Activated T-cell treated with anti-CD3 and anti-CD28 coated beads, Interleukin-2, amount 50 U/mL, for 1 hour (primary cell): ENCODE data around the gene NELL2.
A peak's percentile ranks its signal among the peaks of the same experiment; 100 is the strongest.
"Not testable (repeated sequence)": the region's sequence is repeated elsewhere in the genome, so short reads cannot be mapped to it uniquely, and the experiment has no call there.

Source experiments
- DNase-seq: peaks from one replicate; pipeline ENCODE4 v3.0.0-alpha.2; 2020

Gene NELL2

DNA sequence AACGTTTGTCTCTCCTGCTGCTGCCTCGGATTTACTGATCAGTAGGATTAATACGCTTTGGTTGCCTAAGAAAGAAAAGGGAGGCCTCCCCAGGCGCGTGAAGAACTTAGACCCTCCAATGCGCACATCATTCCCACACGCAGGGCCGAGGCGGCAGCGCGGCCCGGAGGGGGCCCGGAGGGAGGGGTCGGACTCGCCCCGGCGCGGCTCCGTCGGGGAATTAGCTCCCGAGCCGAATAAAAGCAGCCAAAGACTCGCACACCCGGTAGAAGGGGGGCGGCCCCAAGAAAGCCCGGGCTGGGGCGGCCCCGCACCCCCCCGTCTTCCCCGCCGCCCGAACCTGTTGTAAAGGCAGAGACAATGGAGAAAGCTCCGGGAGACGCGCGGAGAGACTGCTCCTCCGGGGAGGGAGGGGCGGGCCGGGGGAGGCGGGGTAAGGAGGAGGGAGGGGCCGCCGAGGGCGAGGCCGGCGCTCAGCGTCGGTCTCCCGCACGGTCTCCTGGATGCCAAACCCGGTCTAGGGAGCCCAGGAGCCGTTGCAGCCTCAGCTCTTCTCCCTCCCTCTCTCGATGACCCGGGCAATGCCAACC, at the start of gene NELL2:
Gene NELL2, minus strand, starts transcription at position 362 of the 590 bp plus-strand sequence. CDS start 446 bp downstream, outside the sequence.
- DNase-seq = peak; percentile 74

DNA sequence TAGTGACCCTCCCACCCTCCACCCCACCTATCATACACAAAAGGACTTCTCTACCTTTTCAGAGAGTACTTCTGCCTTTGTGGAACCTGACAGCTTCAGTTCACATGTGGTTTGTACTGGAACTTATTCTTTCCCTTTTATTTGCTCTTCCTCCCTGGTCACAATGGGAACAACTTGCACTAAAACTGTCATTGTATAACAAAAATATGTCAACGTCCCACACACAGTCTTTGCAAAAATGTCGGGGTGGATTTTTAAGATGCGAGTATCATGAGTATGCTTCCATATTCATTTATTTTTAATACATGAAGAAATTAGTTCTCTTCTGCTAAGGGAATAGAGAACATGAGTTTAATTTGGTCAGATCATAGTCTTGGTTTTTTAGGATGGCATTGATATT, 45.6 kb upstream of the NELL2 start:
- DNase-seq = no peak

DNA sequence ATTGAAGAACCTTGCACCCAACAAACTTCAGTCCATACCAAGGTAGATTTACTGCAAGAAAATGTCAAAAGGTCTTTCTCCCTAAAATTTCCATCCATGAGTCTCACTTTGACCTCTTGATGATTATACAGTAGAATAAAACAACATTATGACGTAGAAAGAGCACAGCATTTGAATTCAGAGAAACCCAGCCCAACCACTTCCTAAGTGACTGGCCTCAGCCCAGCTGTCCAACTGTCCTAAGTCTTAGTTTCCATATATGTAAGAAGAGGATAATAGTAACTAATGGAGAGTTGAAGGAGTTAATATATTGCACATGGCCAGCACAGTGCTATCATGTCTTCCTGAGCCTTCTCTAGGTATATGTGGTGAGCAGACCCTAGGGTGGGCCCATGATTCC, 41.0 kb upstream of the NELL2 start:
- DNase-seq = no peak

DNA sequence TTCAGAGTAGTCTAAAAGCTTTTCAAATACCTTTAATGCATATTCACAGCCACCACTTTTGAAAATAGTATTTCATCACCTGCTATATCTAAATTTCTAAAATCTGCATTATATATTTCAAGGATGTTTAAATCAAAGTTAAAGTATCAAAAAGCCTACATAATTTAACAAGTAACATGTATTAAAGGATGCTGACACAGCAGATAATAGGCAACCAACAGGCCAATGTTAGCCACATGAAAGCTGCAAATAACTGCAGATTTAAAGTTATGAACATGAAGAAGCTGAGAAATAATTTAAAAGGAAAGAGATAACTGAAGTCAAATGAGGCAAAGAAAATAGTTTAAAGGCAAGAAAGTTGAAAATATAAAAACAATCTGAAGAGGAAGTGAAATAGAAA, 39.8 kb upstream of the NELL2 start:
- DNase-seq = no peak

DNA sequence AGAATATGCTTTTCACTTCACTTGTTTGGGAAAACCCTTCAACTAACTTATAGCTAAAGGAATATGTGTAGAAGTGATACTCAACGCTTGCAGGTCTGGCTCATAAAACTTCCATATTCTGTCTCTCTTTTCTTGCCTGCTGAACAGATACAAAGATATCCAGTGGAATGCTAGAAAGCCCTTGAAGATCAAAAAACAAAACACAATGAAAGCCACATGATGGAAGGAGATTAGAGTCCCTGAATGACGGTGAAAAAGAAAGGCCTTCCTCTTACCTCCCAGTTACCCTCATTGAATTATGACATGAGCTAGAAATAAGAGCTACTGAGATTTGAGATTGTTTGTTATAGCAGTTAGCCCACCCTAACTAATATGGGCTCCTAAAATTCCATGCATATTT, 28.2 kb upstream of the NELL2 start:
- no peak for DNase-seq

DNA sequence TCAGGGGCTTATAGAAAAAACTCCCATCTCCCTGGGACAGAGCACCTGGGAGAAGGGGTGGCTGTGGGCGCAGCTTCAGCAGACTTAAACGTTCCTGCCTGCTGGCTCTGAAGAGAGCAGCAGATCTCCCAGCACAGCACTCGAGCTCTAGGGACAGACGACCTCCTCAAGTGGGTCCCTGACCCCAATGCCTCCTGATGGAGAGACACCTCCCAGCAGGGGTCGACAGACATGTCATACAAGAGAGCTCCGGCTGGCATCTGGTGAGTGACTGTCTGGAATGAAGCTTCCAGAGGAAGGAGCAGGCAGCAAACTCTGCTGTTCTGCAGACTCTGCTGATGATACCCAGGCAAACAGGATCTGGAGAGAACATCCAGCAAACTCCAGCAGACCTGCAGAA, 22.0 kb upstream of the NELL2 start:
- DNase-seq = not testable (repeated sequence)

DNA sequence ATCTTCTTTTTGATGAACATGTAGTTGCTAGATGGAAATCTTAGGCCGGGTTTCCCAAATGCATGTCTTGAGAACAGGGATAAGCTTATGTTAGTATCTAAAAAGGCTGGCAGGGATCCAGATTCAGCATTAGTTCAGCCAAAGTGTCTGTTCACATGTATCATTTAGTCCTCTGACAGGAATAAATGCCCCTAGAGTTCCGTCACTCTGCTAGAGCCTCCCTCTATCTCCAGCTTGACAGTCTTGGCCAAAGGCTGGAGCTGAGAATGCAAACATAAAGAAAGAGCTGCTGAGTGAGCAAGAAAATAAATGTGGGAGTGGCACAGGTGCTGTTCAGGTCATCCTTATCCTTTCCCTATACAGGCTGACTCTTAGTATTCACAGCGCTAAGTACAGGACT, 13.8 kb upstream of the NELL2 start:
- DNase-seq = no peak

DNA sequence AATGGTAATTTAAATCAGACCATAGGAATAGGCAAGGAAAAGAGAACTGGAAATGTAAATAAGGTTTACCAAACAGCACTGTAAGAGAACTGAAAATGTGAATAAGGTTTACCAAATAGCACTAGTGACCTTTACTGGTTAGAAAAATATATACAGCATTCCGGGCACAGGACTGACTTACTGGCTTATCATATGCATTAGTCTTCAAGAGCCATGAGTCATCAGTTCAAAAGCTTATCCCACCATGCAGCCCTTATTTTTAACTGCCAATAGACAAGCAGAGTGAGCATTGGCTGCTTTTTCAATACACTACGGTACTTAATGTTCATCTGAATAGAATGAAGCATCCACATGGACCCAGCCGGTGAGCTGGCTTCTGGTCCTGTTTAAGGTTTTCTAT, 13.0 kb upstream of the NELL2 start:
- no peak for DNase-seq

DNA sequence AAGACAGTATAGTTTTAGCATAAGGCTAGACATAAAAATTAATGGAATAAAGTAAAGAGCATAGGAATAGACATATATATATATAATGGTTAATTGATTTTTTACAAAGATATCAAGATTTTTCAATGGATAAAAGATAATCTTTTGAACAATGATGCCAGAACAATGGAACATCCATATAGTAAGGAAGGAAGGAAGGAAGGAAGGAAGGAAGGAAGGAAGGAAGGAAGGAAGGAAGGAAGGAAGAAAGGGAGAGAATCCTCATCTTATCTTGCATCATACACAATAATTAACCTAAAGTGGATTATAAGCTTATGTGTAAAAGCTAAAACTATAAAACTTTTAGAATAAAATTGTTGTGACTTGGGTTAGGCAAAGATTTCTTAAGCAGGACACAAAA, 9.8 kb upstream of the NELL2 start:
- DNase-seq = no peak

DNA sequence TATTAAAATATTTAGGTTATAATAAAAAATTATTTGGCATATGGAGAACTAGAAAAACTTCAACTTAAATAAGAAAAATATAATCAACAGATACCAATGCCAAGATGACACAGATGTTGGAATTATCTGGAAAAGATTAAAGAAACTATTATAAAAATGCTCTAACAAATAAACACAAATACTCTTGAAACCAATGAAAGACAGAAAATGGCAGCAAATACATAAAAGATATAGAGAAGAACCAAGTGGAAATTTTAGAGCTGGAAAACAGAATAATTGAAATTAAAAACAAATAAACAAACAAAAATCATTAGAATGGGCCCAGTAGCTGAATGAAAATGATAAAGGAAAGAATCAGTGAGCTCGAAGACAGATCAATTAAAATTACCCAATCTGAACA, 5.1 kb upstream of the NELL2 start:
- DNase-seq = no peak

DNA sequence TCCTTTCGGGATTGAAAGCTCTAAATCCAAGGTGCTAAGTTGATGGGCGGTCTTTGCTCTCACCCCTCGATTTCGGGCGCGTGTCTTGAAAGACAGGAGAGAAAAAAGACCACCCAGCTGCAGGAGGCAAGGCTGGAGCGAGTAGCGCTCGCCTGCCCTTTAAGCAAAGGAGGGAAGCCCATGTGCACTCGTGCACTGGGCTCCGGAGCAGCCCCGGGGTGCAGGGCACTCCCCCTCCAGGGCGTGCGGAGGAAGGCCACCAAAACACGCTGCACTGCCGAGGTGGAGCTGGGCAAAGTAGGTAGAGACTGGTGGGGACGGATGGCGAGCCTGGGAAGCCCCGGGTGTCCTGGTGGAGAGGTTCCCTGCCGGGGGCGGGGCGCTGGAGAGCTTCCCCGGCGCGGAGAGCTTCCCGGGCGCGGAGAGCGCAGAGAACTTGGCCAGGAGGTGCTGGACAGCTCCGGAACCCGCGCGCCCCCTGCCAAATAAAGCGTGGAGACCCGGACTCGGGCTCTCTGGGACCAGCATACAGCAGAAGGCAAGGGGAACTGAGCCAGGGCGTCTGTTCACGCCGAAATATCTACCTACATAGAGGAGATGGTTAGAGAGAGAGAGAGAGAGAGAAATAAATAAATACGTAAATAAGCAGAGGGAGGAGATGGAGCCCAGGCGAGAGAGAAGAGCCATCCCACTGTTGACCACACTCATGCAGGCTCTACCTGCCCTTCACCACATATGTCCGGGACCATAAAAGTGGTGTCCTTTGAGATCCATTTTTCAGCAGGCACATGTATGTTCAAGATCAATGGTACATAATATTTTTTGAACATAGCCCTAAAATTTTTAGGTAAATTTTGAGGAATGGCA, 662 bp upstream of the NELL2 start:
- peak; percentile 64 for DNase-seq

DNA sequence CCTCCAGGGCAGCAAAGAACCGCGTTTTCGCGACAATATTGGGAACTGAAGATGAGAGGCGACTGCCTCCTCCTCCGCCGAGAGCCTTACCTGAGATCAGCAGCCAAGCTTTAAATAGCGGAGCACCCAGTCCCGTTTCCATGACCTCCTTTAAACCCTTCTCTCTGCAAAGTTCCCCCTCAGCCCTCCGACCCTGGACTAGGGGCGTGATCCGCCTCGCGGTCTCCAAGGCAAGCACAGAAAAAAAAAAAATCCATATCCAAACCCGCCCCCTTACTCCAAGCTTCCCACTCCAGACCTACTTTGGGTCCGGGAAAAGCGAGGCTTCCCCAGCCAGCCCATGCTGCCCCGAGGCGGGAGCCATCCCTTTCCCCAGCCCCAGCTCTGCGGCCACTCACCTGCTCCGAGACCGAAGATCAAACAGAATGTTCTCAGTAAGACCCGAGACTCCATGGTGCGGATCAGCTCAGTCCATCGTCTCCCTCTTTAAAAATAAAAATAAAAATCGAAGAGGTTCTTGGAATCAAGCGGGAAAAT, 630 bp downstream of the NELL2 start:
- peak; percentile 49 for DNase-seq

DNA sequence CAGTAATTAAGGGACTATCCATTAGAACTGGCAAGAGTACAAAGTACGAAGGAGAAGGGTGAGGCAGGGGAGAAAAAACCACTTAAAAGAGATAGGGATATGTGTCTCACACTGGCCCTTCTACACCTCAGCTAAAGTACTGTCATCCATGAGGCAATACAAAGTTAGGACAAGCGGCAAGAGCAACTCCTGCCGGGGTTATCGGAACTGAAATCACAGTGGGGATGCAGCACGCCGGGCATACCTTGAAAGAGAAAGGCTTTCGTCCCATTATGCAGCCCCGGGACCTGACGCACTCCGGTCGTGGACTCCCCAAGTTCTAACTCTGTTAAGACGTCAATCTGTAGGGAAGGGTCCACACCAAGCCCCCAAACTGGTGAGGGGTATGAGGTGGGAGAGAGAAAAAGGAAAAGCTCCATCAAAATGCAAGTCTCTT, 1.1 kb downstream of the NELL2 start:
- DNase-seq = no peak

DNA sequence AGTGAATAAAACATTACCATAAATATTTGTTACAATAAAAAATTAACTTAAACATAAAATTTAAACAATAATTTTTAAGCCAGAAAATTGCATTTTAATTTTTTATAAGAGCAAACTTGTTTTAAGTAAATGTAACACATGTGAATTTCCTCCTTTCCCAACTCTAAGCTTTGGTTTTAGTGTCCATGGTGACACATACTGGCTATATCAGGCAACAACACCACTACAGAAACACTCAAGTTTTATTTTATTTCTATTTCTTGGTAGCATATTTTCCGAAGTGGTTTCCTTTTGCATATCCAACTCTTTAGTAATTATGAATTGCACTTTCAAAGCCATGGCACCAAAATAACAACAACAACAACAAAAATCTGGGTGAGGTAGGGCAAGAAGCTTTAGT, 2.2 kb downstream of the NELL2 start:
- no peak for DNase-seq

DNA sequence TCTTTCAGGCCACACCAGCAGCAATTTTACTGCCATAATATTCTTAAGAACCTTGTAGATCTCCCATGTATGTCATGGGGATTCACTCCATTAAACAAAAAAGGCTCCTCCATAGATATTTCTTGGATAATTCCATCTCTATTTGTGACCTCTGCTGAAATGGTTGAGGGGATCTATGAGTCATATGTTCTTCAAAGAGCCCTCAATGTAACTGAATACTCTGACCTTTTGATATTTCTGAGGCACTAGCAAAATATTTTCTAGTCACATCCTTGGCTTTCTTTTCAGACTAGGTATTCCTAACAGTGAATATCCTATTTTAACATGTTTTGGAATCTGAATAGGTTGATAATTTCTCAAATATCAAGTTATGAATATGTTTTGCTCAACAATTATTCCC, 6.6 kb downstream of the NELL2 start:
- DNase-seq = no peak

DNA sequence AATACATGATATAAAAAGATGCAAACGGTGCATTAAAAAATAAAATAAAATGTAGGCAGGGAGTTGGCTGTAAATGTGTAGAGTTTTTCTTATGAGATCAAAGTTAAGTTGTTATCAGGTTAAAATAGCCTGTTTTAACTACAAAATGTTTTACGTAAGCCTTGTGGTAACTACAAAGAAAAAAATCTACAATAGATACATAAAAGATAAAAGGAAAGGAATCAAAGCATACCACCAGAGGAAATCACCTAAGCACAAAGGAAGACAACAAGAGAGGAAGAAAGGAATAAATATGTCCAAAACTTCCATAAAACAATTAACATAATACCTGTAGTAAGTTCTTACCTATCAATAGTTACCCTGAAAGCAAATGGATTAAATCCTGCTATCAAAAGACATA, 12.2 kb downstream of the NELL2 start:
- DNase-seq = no peak

DNA sequence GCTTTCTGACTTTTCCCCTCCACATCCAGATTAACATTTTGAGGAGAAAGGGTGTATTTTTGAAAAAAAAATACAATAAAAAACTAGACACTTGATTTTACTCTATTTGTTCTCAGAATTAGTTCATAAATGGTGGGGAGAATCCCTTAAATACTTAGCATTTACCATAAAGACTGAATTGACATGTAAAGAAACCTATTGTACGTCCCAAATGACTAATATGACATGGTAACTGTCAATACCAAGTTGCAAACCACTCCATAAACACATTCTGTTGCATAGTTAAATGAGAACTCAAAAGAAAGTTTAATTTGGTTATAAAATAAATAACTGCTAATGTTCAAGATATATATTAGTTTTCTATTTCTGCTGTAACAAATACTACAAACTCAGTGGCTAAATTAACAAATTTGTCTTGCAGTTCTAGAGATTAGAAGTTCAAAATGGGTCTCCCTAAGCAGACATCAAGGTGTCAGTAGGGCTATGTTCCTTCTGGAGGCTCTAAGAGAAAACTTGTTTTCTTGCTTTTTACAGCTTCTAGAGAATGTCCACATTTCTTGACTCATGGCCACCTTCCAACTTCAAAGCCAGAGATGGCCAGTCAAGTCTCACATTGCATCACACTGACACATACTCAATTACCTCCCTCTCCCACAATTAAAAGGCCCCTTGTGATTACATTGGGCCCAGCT, 16.0 kb downstream of the NELL2 start:
- DNase-seq = no peak

DNA sequence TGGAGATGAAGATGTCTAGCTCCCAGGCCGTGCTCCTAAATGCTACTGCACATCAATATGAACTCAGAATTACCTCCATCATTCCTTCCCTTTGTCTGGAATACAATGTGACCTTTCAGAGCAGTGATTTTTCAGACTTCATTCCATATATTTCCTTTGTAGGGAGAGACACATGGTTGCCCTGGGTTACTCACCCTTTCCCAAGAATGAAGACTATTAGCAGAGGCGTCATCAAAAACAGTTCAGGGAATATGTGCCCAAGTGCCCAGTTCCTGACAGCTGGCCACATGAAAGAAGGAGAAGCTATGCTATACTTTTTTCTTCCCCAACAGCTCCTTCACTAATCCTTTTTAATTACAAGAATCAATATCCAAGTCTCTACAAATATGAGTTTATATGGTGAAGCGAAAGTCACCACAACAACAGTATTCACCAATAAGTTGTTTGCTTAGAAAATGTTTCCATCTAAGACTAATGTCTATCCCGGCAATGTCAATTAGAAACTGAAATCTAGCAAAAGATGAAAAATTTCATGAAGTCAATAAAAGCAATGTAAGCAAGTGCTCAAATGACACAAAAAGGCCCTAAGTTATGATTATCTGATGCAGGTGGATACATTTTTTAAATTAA, 17.8 kb downstream of the NELL2 start:
- no peak for DNase-seq

DNA sequence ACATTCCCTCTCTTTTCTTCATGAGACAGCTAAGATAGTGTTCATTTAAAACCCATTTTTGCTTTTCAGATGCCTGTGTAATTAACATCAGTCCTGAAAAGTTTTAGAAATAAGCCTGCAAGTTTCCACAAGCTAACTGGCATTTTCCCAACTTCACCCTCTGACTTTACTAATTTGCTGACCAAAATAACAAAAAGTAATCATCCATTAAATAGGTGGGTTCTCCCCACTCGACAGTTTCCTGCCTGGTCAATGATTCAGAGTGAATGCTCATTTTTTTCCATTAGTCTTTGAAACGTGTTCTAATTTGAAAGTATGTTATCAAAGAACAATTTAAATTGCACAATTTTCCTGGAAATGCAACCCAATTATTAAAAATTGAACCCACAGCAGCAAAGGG, 23.6 kb downstream of the NELL2 start:
- no peak for DNase-seq

DNA sequence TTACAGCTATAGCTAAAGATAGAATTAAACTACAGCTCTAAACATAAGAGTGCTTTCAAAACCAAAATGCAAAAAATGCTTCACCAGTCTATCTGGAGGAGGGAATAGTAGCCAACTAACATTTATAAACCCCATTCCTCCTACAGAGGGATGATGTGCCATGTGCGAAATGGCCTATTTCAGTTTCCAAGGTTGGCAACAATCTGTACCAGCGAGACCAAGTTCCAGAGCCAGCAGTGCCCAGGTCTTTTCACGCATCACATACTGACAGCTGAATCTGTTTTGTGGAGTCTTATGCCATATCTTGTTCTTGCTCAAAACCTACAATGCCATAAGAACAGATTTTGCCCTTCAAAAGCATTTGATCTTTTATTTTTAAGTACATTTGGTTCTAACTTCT, 24.5 kb downstream of the NELL2 start:
- no peak for DNase-seq

DNA sequence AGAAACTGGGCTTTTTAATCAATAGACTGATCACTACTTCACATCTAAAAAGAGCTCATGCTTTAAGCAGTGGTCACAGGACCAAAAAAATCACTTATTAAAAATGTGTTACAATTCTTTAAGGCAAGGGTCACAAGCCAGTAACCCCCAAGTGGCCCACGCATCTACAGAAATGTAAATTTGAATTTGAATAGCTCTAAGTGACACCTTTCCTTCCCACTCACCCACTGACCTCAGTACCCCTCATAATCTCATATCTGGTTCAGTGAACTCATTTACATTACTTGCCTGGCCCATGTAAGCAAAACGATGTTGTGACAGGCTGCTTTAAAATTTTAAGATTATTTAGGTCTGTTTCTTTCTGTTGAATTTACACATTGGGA, 27.4 kb downstream of the NELL2 start:
- no peak for DNase-seq

DNA sequence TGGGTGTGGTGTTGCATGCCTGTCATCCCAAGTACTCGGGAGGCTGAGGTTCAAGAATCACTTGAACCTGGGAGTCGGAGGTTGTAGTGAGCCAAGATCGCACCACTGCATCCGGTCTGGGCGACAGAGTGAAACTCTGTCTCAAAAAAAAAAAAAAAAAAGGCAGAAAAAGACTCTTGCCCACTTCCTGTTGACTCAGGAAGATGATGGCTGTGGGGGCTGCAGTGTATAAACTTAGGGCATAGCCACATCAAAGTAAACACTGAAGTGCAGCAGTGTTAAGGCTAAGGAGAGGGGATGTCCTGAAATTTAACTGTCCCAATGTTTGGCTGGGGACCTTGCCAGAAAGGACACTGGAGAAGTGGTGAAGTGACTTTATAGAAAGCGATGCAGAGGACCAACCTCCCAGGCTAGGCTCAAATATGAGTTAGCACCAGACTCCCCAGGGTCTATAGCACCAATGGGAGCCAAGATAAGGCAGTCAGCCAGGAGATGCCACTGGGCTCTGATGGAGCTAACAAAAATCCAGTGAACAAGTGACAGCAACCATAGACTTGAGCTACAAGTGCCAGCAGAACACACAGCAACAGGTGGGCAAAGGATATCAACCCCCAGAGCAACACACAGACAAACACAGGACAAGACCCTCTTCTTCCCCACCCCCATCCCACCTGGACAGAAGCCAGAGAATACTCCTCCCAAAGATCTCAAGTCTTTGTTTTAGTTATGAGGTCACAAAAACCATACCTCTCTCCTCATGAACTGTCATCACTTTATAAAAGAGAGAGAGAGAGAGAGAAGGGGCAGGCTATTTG, 28.0 kb downstream of the NELL2 start:
- peak; percentile 60 for DNase-seq
